ENCODE data around the gene POLR2I.
"Not testable (repeated sequence)": the region's sequence is repeated elsewhere in the genome, so short reads cannot be mapped to it uniquely, and the experiment has no call there.

Gene POLR2I

GRCh38 chr19:36131221-36131620, 16.5 kb upstream of the POLR2I start:
- DNase-seq: not testable (repeated sequence)

- DNase-seq: no peak
These were observed 13.7 kb upstream of the POLR2I start for GRCh38 chr19:36128392-36128736.

GRCh38 chr19:36125557-36125956, 10.9 kb upstream of the POLR2I start:
- DNase-seq: no peak

- no peak for DNase-seq
These were observed 6.9 kb upstream of the POLR2I start for GRCh38 chr19:36121486-36122124.

GRCh38 chr19:36120984-36121358, 6.3 kb upstream of the POLR2I start:
- no peak for DNase-seq

GRCh38 chr19:36120092-36120983, 5.7 kb upstream of the POLR2I start:
- DNase-seq: no peak

- DNase-seq: no peak
These were observed 1.6 kb upstream of the POLR2I start for GRCh38 chr19:36116344-36116637.

- DNase-seq: peak; percentile 93
These were observed 1.0 kb upstream of the POLR2I start, which contains the start of gene TBCB for GRCh38 chr19:36115453-36116343. TBCB (plus strand) TSS chr19:36115468; CDS start chr19:36115561, 93 bp downstream.

- DNase-seq: peak; percentile 66
These were observed 568 bp downstream of the POLR2I start for GRCh38 chr19:36113894-36114720.

- DNase-seq: no peak
These were observed 1.2 kb downstream of the POLR2I start for GRCh38 chr19:36113425-36113824.

- no peak for DNase-seq
These were observed 2.0 kb downstream of the POLR2I start for GRCh38 chr19:36112678-36113077.

- DNase-seq: no peak
These were observed 3.5 kb downstream of the POLR2I start for GRCh38 chr19:36111200-36111539.

GRCh38 chr19:36110487-36111199, 4.0 kb downstream of the POLR2I start, which contains the start of gene OVOL3:
OVOL3 (plus strand) TSS chr19:36111143; CDS start chr19:36111203, 60 bp downstream.
- DNase-seq: no peak

- no peak for DNase-seq
These were observed 6.0 kb downstream of the POLR2I start for GRCh38 chr19:36108684-36109083.

GRCh38 chr19:36106991-36107390, 7.7 kb downstream of the POLR2I start:
- DNase-seq: no peak

- DNase-seq: no peak
These were observed 8.2 kb downstream of the POLR2I start for GRCh38 chr19:36106441-36106840.

GRCh38 chr19:36103842-36104552, 10.7 kb downstream of the POLR2I start:
- no peak for DNase-seq

- DNase-seq: no peak
These were observed 11.5 kb downstream of the POLR2I start for GRCh38 chr19:36103040-36103626.

GRCh38 chr19:36101550-36102327, 12.9 kb downstream of the POLR2I start:
- no peak for DNase-seq

GRCh38 chr19:36100476-36100875, 14.2 kb downstream of the POLR2I start:
- no peak for DNase-seq
